GM12878 (cell line): ENCODE results near the gene TESK2. TPM values are rescaled to one million over a fixed set of nuclear protein-coding genes. Genes with fewer than 3 reads are reported as not detected.

Experiments
- ATAC-seq: fragments of 200-7000 bp; cut with Tn5 transposase; 3 replicates; pipeline ENCODE4 v1.9.1; 2020; ENCODE audit warnings: mild to moderate bottlenecking, moderate library complexity
- BruUV-seq: library from RNA; stranded (reverse); fragments of 400-500 nt; replicated peaks from 2 replicates; lab custom pipeline; 2021; lab: Mats Ljungman, UMichigan
- CTCF ChIA-PET: fragments of 300-600 bp; sonication (Branson Sonifier 250); formaldehyde crosslinking; extraction: SDS; loops from one replicate; lab custom pipeline; 2021; ENCODE audit warnings: inconsistent platforms; lab: Yijun Ruan, JAX
- POLR2A ChIA-PET: fragments of 350-600 bp; formaldehyde crosslinking; extraction: SDS; loops from one replicate; lab custom pipeline; 2021; ENCODE audit warnings: inconsistent platforms; lab: Charles Lee
- RAD21 ChIA-PET: fragments of 300-600 bp; sonication (Branson Sonifier 250); formaldehyde crosslinking; loops from one replicate; lab custom pipeline; 2023; ENCODE audit warnings: antibody characterized with exemption; ENCODE audit not compliant: unreplicated experiment; lab: Charles Lee
- SMC1A ChIA-PET: fragments of 300-600 bp; sonication (Branson Sonifier 250); formaldehyde crosslinking; loops from one replicate; lab custom pipeline; 2023; ENCODE audit not compliant: unreplicated experiment, uncharacterized antibody; lab: Charles Lee
- DNase-seq: peaks from one replicate; pipeline ENCODE4 v3.0.0-alpha.2; 2011; ENCODE audit warnings: low read depth, low spot score
- FAIRE-seq: peaks from 3 replicates; lab custom pipeline; 2011; peaks lifted over from hg19 to GRCh38; lab: Jason Lieb, UNC
- H2AFZ ChIP-seq: 2 replicates; pipeline ENCODE4 v1.6.0; 2011; ENCODE audit warnings: low read depth, low read length, control low read depth; ENCODE audit not compliant: control insufficient read depth
- H3K27ac ChIP-seq: 2 replicates; pipeline ENCODE4 v1.5.1; 2011; ENCODE audit warnings: control low read depth; ENCODE audit not compliant: control insufficient read depth, insufficient read depth
- H3K27me3 ChIP-seq, 2 experiments: replicated peaks in 1 of 2; 2 replicates each; pipeline versions ENCODE4 v1.6.0 to v1.6.1; 2011; ENCODE audit warnings: low read length in 1 of 2; ENCODE audit not compliant: control insufficient read depth in 2 of 2, insufficient read depth in 2 of 2
- H3K36me3 ChIP-seq, 2 experiments: 2 replicates each; pipeline ENCODE4 v1.5.1; 2011; ENCODE audit warnings: low read length in 1 of 2; ENCODE audit not compliant: control insufficient read depth in 2 of 2, insufficient read depth in 2 of 2
- H3K4me1 ChIP-seq: 2 replicates; pipeline ENCODE4 v1.6.1; 2011; ENCODE audit warnings: mild to moderate bottlenecking, low read length, moderate library complexity, mixed read lengths; ENCODE audit not compliant: control insufficient read depth, insufficient read depth
- H3K4me2 ChIP-seq: 2 replicates; pipeline ENCODE4 v1.6.0; 2011; ENCODE audit warnings: control low read depth; ENCODE audit not compliant: control insufficient read depth, insufficient read depth
- H3K4me3 ChIP-seq: fragments of 200-600 bp; sonication (generic); 2 replicates; pipeline ENCODE4 v1.5.1; 2016
- H3K79me2 ChIP-seq: 2 replicates; pipeline ENCODE4 v1.6.0; 2011; ENCODE audit warnings: low read length; ENCODE audit not compliant: control insufficient read depth, insufficient read depth
- H3K9ac ChIP-seq: 2 replicates; pipeline ENCODE4 v1.8.0; 2011; ENCODE audit warnings: low read length, control low read depth, mixed read lengths; ENCODE audit not compliant: control insufficient read depth, insufficient read depth
- H3K9me3 ChIP-seq: replicated peaks from 3 replicates; pipeline ENCODE4 v1.5.1; 2011; ENCODE audit warnings: mild to moderate bottlenecking, low read length; ENCODE audit not compliant: control insufficient read depth, insufficient read depth
- H4K20me1 ChIP-seq: 2 replicates; pipeline ENCODE4 v1.6.0; 2011; ENCODE audit not compliant: control insufficient read depth, insufficient read depth
- CEBPB ChIP-seq, 2 experiments: fragments of 150-350 bp in 1 of 2; IDR thresholded peaks; 2 replicates each; pipeline ENCODE4 v1.6.1; 2012 to 2014; ENCODE audit warnings: low read depth in 2 of 2, low read length in 2 of 2, borderline replicate concordance in 1 of 2, inconsistent platforms in 1 of 2
- CHD2 ChIP-seq: IDR thresholded peaks from 2 replicates; pipeline ENCODE4 v1.6.1; 2011; ENCODE audit warnings: low read depth, low read length, improper control_type of control experiment, borderline replicate concordance
- EGR1 ChIP-seq, 2 experiments: IDR thresholded peaks; 1 replicate in 1 of 2; 2 replicates in 1 of 2; pipeline ENCODE4 v1.6.1; 2011 to 2012; ENCODE audit warnings: low read depth in 2 of 2, low read length in 2 of 2, borderline replicate concordance in 1 of 2, mild to moderate bottlenecking in 1 of 2, moderate library complexity in 1 of 2
- ESRRA ChIP-seq: IDR thresholded peaks from 2 replicates; pipeline ENCODE4 v1.6.1; 2012; ENCODE audit warnings: mild to moderate bottlenecking, low read length, improper control_type of control experiment
- KAT2A ChIP-seq: conservative IDR thresholded peaks from 2 replicates; pipeline ENCODE4 v1.6.1; 2011; ENCODE audit warnings: low read depth, low read length; ENCODE audit not compliant: control insufficient read depth
- KLF5 ChIP-seq: fragments of 450-650 bp; IDR thresholded peaks from 2 replicates; pipeline ENCODE4 v1.6.1; 2014; ENCODE audit warnings: mild to moderate bottlenecking; ENCODE audit not compliant: partially characterized antibody
- MEF2B ChIP-seq: fragments of 450-650 bp; IDR thresholded peaks from 2 replicates; pipeline ENCODE4 v1.6.1; 2018; ENCODE audit warnings: mild to moderate bottlenecking, moderate library complexity; ENCODE audit not compliant: partially characterized antibody, poor library complexity, severe bottlenecking
- MTA2 ChIP-seq: fragments of 450-650 bp; IDR thresholded peaks from 2 replicates; pipeline ENCODE4 v1.6.1; 2016; ENCODE audit warnings: low read depth, mild to moderate bottlenecking, moderate library complexity
- PAX8 ChIP-seq: fragments of 450-650 bp; IDR thresholded peaks from 2 replicates; pipeline ENCODE4 v1.6.1; 2017; ENCODE audit warnings: mild to moderate bottlenecking, moderate library complexity
- POU2F2 ChIP-seq: IDR thresholded peaks from 3 replicates; pipeline ENCODE4 v1.6.1; 2011; ENCODE audit warnings: low read depth, mild to moderate bottlenecking, low read length, borderline replicate concordance
- SMARCA5 ChIP-seq: fragments of 450-650 bp; IDR thresholded peaks from 2 replicates; pipeline ENCODE4 v1.6.1; 2017; ENCODE audit warnings: mild to moderate bottlenecking
- SREBF2 ChIP-seq: IDR thresholded peaks from 2 replicates; pipeline ENCODE4 v1.6.1; 2012; ENCODE audit warnings: mild to moderate bottlenecking, low read length
- TBL1XR1 ChIP-seq: IDR thresholded peaks from 2 replicates; pipeline ENCODE4 v1.6.1; 2012; ENCODE audit warnings: low read depth, low read length, improper control_type of control experiment
- TCF7 ChIP-seq: IDR thresholded peaks from 2 replicates; pipeline ENCODE4 v1.6.1; 2014; ENCODE audit warnings: antibody characterized with exemption, borderline replicate concordance
- ZNF217 ChIP-seq: fragments of 450-650 bp; IDR thresholded peaks from 2 replicates; pipeline ENCODE4 v1.6.1; 2017; ENCODE audit warnings: antibody characterized with exemption, mild to moderate bottlenecking
- in situ Hi-C: fragments of 300-500 bp; cut with MboI; formaldehyde crosslinking; loops from 9 replicates; pipeline ENCODE4 v1.14.3; 2018; ENCODE audit warnings: mixed read lengths
- intact Hi-C: fragments of 100-400 bp; cut with micrococcal nuclease; formaldehyde crosslinking; loops from one replicate; pipeline ENCODE4 v1.14.2; 2022; ENCODE audit not compliant: unreplicated experiment
- polyA plus RNA-seq, 11 experiments: library from polyadenylated mRNA; depleted of rRNA in 4 of 11; unstranded in 6 of 11; stranded (reverse) in 5 of 11; fragments of >200 nt; fragmentation: Nextera tagmentation in 4 of 11; fragmentation: Illumina TruSeq in 1 of 11; extraction: Ambion mirVana in 4 of 11; extraction: Trizol in 1 of 11; gene quantifications; 1 replicate in 1 of 11; 2 replicates in 10 of 11; pipeline versions ENCODE4 v1.2.1 to v1.2.3, GENCODE V29; 2011 to 2016; ENCODE audit warnings: inconsistent platforms in 2 of 11, missing spikeins in 2 of 11, low read depth in 1 of 11
- total RNA-seq, 4 experiments: library from RNA; depleted of rRNA in 3 of 4; stranded (reverse); fragments of >200 nt in 3 of 4; fragmentation: Illumina TruSeq in 1 of 4; extraction: Trizol in 1 of 4; gene quantifications; 2 replicates each; pipeline versions ENCODE4 v1.2.1 to v1.2.3, GENCODE V29; 2013 to 2021
- TF ChIP-seq, protein P1 (sequence below): fragments of 150-350 bp; IDR thresholded peaks from 2 replicates; pipeline ENCODE4 v1.6.1; 2016; ENCODE audit warnings: low read depth, low read length
- TF ChIP-seq, protein P2 (sequence below): IDR thresholded peaks from 2 replicates; pipeline ENCODE4 v1.6.1; 2011; ENCODE audit warnings: mild to moderate bottlenecking, low read depth, low read length, moderate library complexity; ENCODE audit not compliant: insufficient replicate concordance
- TF ChIP-seq, protein P3 (sequence below): fragments of 450-650 bp; formaldehyde crosslinking; IDR thresholded peaks from 2 replicates; pipeline ENCODE4 v1.4.0; 2022; ENCODE audit warnings: mild to moderate bottlenecking, moderate library complexity

The TESK2 gene
- total and polyA plus RNA-seq, 10 of the 15 experiments (the other 5 are each of a cell fraction or from before 2014, with no cell fraction given) = 2.2 to 10.0 (median 5.7) TPM

DNA sequence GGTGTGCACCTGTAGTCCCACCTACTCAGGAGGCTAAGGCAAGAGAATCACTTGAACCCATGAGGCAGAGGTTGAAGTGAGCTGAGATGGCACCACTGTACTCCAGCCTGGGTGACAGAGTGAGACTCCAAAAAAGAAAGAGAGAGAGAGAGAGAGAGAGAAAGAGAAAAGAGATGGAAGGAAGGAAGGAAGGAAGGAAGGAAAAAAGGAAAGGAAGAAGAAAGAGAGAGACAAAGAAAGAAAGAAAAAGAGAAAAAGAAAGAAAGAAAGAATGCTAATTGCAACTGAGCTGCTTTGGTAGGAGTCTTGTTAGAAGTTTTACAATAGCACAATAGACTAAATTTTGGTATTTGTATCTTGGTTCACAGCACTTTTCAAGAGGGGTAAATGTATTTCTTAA, 25.7 kb downstream of the TESK2 start:
- BruUV-seq = no TSS peak
- DNase-seq (no peak), ATAC-seq (no peak), FAIRE-seq (no peak)
- no peaks in the 10 kb centered on the region for H3K27me3 ChIP-seq
- no peak overlapping the region for H3K4me2 ChIP-seq
- H3K9ac ChIP-seq = no peak overlapping the region
- TF ChIP-seq, protein P1, sequence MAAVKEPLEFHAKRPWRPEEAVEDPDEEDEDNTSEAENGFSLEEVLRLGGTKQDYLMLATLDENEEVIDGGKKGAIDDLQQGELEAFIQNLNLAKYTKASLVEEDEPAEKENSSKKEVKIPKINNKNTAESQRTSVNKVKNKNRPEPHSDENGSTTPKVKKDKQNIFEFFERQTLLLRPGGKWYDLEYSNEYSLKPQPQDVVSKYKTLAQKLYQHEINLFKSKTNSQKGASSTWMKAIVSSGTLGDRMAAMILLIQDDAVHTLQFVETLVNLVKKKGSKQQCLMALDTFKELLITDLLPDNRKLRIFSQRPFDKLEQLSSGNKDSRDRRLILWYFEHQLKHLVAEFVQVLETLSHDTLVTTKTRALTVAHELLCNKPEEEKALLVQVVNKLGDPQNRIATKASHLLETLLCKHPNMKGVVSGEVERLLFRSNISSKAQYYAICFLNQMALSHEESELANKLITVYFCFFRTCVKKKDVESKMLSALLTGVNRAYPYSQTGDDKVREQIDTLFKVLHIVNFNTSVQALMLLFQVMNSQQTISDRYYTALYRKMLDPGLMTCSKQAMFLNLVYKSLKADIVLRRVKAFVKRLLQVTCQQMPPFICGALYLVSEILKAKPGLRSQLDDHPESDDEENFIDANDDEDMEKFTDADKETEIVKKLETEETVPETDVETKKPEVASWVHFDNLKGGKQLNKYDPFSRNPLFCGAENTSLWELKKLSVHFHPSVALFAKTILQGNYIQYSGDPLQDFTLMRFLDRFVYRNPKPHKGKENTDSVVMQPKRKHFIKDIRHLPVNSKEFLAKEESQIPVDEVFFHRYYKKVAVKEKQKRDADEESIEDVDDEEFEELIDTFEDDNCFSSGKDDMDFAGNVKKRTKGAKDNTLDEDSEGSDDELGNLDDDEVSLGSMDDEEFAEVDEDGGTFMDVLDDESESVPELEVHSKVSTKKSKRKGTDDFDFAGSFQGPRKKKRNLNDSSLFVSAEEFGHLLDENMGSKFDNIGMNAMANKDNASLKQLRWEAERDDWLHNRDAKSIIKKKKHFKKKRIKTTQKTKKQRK = no peak
- TF ChIP-seq EGR1 (IDR thresholded peaks at IDR 0.05; ENCODE audit: borderline replicate concordance in 1 of 2, low read depth in 2 of 2, low read length in 2 of 2) (no peak), ZNF217 (no peak), PAX8 (no peak), SMARCA5 (no peak), MTA2 (no peak), KAT2A (no peak), POU2F2 (no peak), TCF7 (no peak), ESRRA (no peak), KLF5 (no peak), TBL1XR1 (no peak), CEBPB (IDR thresholded peaks at IDR 0.05; ENCODE audit: borderline replicate concordance in 1 of 2, low read depth in 2 of 2, low read length in 2 of 2) (no peak), MEF2B (no peak), CHD2 (no peak), SREBF2 (no peak)
- TF ChIP-seq, protein P2, sequence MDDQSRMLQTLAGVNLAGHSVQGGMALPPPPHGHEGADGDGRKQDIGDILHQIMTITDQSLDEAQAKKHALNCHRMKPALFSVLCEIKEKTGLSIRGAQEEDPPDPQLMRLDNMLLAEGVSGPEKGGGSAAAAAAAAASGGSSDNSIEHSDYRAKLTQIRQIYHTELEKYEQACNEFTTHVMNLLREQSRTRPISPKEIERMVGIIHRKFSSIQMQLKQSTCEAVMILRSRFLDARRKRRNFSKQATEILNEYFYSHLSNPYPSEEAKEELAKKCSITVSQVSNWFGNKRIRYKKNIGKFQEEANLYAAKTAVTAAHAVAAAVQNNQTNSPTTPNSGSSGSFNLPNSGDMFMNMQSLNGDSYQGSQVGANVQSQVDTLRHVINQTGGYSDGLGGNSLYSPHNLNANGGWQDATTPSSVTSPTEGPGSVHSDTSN = no peak
- TF ChIP-seq, protein P3, sequence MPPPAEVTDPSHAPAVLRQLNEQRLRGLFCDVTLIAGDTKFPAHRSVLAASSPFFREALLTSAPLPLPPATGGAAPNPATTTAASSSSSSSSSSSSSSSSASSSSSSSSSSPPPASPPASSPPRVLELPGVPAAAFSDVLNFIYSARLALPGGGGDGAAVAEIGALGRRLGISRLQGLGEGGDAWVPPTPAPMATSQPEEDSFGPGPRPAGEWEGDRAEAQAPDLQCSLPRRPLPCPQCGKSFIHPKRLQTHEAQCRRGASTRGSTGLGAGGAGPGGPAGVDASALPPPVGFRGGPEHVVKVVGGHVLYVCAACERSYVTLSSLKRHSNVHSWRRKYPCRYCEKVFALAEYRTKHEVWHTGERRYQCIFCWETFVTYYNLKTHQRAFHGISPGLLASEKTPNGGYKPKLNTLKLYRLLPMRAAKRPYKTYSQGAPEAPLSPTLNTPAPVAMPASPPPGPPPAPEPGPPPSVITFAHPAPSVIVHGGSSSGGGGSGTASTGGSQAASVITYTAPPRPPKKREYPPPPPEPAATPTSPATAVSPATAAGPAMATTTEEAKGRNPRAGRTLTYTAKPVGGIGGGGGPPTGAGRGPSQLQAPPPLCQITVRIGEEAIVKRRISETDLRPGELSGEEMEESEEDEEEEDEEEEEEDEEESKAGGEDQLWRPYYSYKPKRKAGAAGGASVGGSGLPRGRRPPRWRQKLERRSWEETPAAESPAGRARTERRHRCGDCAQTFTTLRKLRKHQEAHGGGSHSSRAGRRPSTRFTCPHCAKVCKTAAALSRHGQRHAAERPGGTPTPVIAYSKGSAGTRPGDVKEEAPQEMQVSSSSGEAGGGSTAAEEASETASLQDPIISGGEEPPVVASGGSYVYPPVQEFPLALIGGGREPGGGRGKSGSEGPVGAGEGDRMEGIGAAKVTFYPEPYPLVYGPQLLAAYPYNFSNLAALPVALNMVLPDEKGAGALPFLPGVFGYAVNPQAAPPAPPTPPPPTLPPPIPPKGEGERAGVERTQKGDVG = no peak
- H3K4me3 ChIP-seq = no peak overlapping the region
- peaks cover 26% of the 10 kb centered on the region for H3K4me1 ChIP-seq
- SMC1A ChIA-PET = interaction anchor here (1.0 to 1.1 kb wide), 2 partner anchors 19 to 27 kb away, joined by 4 read pairs; no protein-coding TSS in a partner anchor
- H3K79me2 ChIP-seq = no peaks in the 10 kb centered on the region
- H3K36me3 ChIP-seq = no peaks in the 10 kb centered on the region
- POLR2A ChIA-PET = interaction anchor here (0.7 kb wide), 1 partner anchor 86 kb away, joined by 3 read pairs; no protein-coding TSS in a partner anchor
- H3K27ac ChIP-seq = no peak overlapping the region
- CTCF ChIA-PET = interaction anchor here (0.6 kb wide), 1 partner anchor 162 kb away, joined by 3 read pairs; no protein-coding TSS in a partner anchor
- intact Hi-C loops (no loop called here), in situ Hi-C loops (no loop called here)
- no peaks in the 10 kb centered on the region for H4K20me1 ChIP-seq
- RAD21 ChIA-PET = no interaction called here
- no peaks in the 10 kb centered on the region for H3K9me3 ChIP-seq
- H2AFZ ChIP-seq = no peak overlapping the region
